H9 (cell line): ENCODE measurements around the gene GRB10. TPM values are rescaled to one million over a fixed set of nuclear protein-coding genes. Genes with fewer than 3 reads are reported as not detected.

ENCODE experiments used
- DNase-seq: peaks from one replicate; pipeline ENCODE4 v3.0.0-alpha.2; 2017
- H2AFZ ChIP-seq: one replicate; pipeline ENCODE4 v1.6.1; 2013; ENCODE audit warnings: mild to moderate bottlenecking, low read length, control low read depth, moderate library complexity
- H2AK5ac ChIP-seq: 2 replicates; pipeline ENCODE4 v1.6.1; 2013; ENCODE audit warnings: low read length, control low read depth, mixed read lengths; ENCODE audit not compliant: insufficient read length
- H2BK120ac ChIP-seq: one replicate; pipeline ENCODE4 v1.6.1; 2013; ENCODE audit warnings: low read depth, mild to moderate bottlenecking, low read length, control low read depth, inconsistent platforms; ENCODE audit not compliant: poor library complexity, severe bottlenecking
- H2BK12ac ChIP-seq: 2 replicates; pipeline ENCODE4 v1.6.1; 2013; ENCODE audit warnings: low read length, control low read depth, mixed read lengths, low read depth; ENCODE audit not compliant: insufficient read length
- H2BK15ac ChIP-seq: 2 replicates; pipeline ENCODE4 v1.6.1; 2013; ENCODE audit warnings: low read depth, low read length, control low read depth
- H2BK20ac ChIP-seq: one replicate; pipeline ENCODE4 v1.6.1; 2013; ENCODE audit warnings: low read depth, mild to moderate bottlenecking, low read length, control low read depth, inconsistent platforms; ENCODE audit not compliant: poor library complexity, severe bottlenecking
- H2BK5ac ChIP-seq: 2 replicates; pipeline ENCODE4 v1.6.1; 2013; ENCODE audit warnings: low read length, control low read depth, mixed read lengths; ENCODE audit not compliant: insufficient read length
- H3K14ac ChIP-seq: 2 replicates; pipeline ENCODE4 v1.6.1; 2013; ENCODE audit warnings: low read length, control low read depth; ENCODE audit not compliant: insufficient read depth
- H3K18ac ChIP-seq: 2 replicates; pipeline ENCODE4 v1.6.1; 2013; ENCODE audit warnings: low read depth, mild to moderate bottlenecking, mixed read lengths, low read length, control low read depth; ENCODE audit not compliant: insufficient read length
- H3K23ac ChIP-seq: 2 replicates; pipeline ENCODE4 v1.6.1; 2013; ENCODE audit warnings: low read length, control low read depth, mixed read lengths, low read depth; ENCODE audit not compliant: insufficient read length
- H3K23me2 ChIP-seq: 2 replicates; pipeline ENCODE4 v1.6.1; 2013; ENCODE audit warnings: low read depth, mild to moderate bottlenecking, mixed read lengths, low read length, control low read depth; ENCODE audit not compliant: insufficient read length, poor library complexity, severe bottlenecking
- H3K27ac ChIP-seq: 2 replicates; pipeline ENCODE4 v1.5.1; 2013; ENCODE audit warnings: low read length, control low read depth, mixed read lengths, low read depth; ENCODE audit not compliant: insufficient read length
- H3K27me3 ChIP-seq: 2 replicates; pipeline ENCODE4 v1.6.1; 2013; ENCODE audit warnings: low read length, control low read depth, inconsistent platforms; ENCODE audit not compliant: insufficient read depth
- H3K4ac ChIP-seq: 2 replicates; pipeline ENCODE4 v1.6.1; 2013; ENCODE audit warnings: low read depth, mild to moderate bottlenecking, control low read depth, inconsistent platforms, low read length, moderate library complexity
- H3K4me1 ChIP-seq: 2 replicates; pipeline ENCODE4 v1.6.1; 2013; ENCODE audit warnings: low read length, control low read depth, inconsistent platforms; ENCODE audit not compliant: insufficient read depth
- H3K4me2 ChIP-seq: 2 replicates; pipeline ENCODE4 v1.6.1; 2013; ENCODE audit warnings: low read length, control low read depth, mixed read lengths; ENCODE audit not compliant: insufficient read length, insufficient read depth
- H3K56ac ChIP-seq: 2 replicates; pipeline ENCODE4 v1.6.1; 2013; ENCODE audit warnings: low read depth, mild to moderate bottlenecking, mixed read lengths, low read length, control low read depth; ENCODE audit not compliant: insufficient read length
- H3K79me1 ChIP-seq: 2 replicates; pipeline ENCODE4 v1.6.1; 2013; ENCODE audit warnings: low read depth, mild to moderate bottlenecking, moderate library complexity, low read length, control low read depth, inconsistent platforms; ENCODE audit not compliant: insufficient read depth, poor library complexity, severe bottlenecking
- H3K79me2 ChIP-seq: 2 replicates; pipeline ENCODE4 v1.6.1; 2013; ENCODE audit warnings: low read length, control low read depth, inconsistent platforms; ENCODE audit not compliant: insufficient read depth
- H3K9ac ChIP-seq: 2 replicates; pipeline ENCODE4 v1.6.1; 2013; ENCODE audit warnings: low read length, control low read depth, mixed read lengths; ENCODE audit not compliant: insufficient read length; ENCODE audit errors: extremely low read depth
- H3K9me3 ChIP-seq: one replicate; pipeline ENCODE4 v1.6.1; 2013; ENCODE audit warnings: low read depth, low read length, inconsistent platforms; ENCODE audit not compliant: control insufficient read depth
- H3T11ph ChIP-seq: one replicate; pipeline ENCODE4 v1.6.1; 2013; ENCODE audit warnings: mild to moderate bottlenecking, low read length, control low read depth, inconsistent platforms
- H4K20me1 ChIP-seq: one replicate; pipeline ENCODE4 v1.6.1; 2013; ENCODE audit not compliant: control insufficient read depth, insufficient read length, insufficient read depth
- H4K5ac ChIP-seq: 2 replicates; pipeline ENCODE4 v1.6.1; 2013; ENCODE audit warnings: low read depth, mild to moderate bottlenecking, mixed read lengths, low read length, control low read depth; ENCODE audit not compliant: insufficient read length
- H4K8ac ChIP-seq: replicated peaks from 2 replicates; pipeline ENCODE4 v1.6.1; 2013; ENCODE audit warnings: low read length, control low read depth, mixed read lengths, low read depth; ENCODE audit not compliant: insufficient read length
- H4K91ac ChIP-seq: 2 replicates; pipeline ENCODE4 v1.6.1; 2013; ENCODE audit warnings: low read depth, mild to moderate bottlenecking, moderate library complexity, mixed read lengths, low read length, control low read depth; ENCODE audit not compliant: insufficient read length
- H3K27ac Mint-ChIP-seq, 3 experiments: 2 replicates in 2 of 3; 3 replicates in 1 of 3; pipeline ENCODE4 v1.8.0; 2020 to 2021; ENCODE audit warnings: mixed read lengths in 3 of 3, mild to moderate bottlenecking in 1 of 3, moderate library complexity in 1 of 3
- H3K27me3 Mint-ChIP-seq: 2 replicates; pipeline ENCODE4 v1.8.0; 2021; ENCODE audit warnings: low read depth, mild to moderate bottlenecking, moderate library complexity, mixed read lengths
- H3K36me3 Mint-ChIP-seq, 3 experiments: 2 replicates in 2 of 3; 3 replicates in 1 of 3; pipeline ENCODE4 v1.8.0; 2020 to 2021; ENCODE audit warnings: low read depth in 3 of 3, mixed read lengths in 3 of 3; ENCODE audit not compliant: insufficient read depth in 1 of 3
- H3K4me1 Mint-ChIP-seq, 2 experiments: 2 replicates each; pipeline ENCODE4 v1.8.0; 2020; ENCODE audit warnings: mixed read lengths in 2 of 2
- H3K4me3 Mint-ChIP-seq, 2 experiments: 2 replicates in 1 of 2; 3 replicates in 1 of 2; pipeline ENCODE4 v1.8.0; 2020 to 2021; ENCODE audit warnings: mild to moderate bottlenecking in 2 of 2, mixed read lengths in 2 of 2, moderate library complexity in 1 of 2
- H3K9me3 Mint-ChIP-seq, 2 experiments: 2 replicates in 1 of 2; 3 replicates in 1 of 2; pipeline ENCODE4 v1.8.0; 2020; ENCODE audit warnings: mild to moderate bottlenecking in 2 of 2, mixed read lengths in 2 of 2, moderate library complexity in 1 of 2
- WGBS: extraction: QIAGEN DNeasy Blood & Tissue Kit; methylation state at CpG from one replicate; pipeline ENCODE4 v1.1.7; 2013; ENCODE audit warnings: missing lambda C conversion rate, low lambda C conversion rate, mixed read lengths; ENCODE audit not compliant: insufficient read length; ENCODE audit errors: extremely low coverage; 5-methylcytosine and 5-hydroxymethylcytosine counted together
- total RNA-seq: library from RNA; stranded (reverse); gene quantifications from 2 replicates; pipeline ENCODE4 v1.2.1, GENCODE V29; 2021
- TF ChIP-seq, protein P1 (sequence below): fragments of 200-600 bp; sonication (generic); conservative IDR thresholded peaks from 3 replicates; pipeline ENCODE4 v1.8.0; 2021; ENCODE audit warnings: antibody characterized with exemption, mild to moderate bottlenecking

Gene GRB10
- total RNA-seq, 1 experiment from 2014 or later, result 108 TPM

DNA sequence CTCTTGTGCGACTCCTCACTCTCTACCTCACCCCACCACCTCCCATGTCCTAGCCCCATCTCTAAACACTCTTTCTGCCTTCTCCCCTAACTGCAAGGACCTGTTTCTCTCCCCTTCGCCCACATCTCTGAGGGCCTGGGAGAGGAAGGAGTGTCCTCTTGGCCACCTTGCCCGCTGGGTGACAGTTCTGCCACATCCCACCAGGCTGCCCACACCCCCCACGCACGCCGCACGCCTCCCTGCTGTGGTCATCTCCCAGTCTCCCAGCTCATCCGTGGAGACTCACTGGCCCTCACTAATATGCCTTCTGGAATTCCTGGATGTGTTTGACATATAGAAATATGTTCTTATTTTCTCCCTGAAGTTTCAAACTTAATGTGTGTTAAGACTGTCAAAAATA, 48.5 kb downstream of the GRB10 start:
- H2AFZ ChIP-seq, result no peak overlapping the region
- no peaks in the 10 kb centered on the region for H3K23me2 ChIP-seq
- H3K27ac Mint-ChIP-seq, result peak overlapping the region in 1 of 3 experiments; percentile 10; a peak in 2 of 7 replicates
- H3K4me1 ChIP-seq, result no peaks in the 10 kb centered on the region
- H3K4ac ChIP-seq, result no peak overlapping the region
- H3K9ac ChIP-seq, result no peak overlapping the region
- H2AK5ac ChIP-seq, result no peak overlapping the region
- TF ChIP-seq, protein P1, sequence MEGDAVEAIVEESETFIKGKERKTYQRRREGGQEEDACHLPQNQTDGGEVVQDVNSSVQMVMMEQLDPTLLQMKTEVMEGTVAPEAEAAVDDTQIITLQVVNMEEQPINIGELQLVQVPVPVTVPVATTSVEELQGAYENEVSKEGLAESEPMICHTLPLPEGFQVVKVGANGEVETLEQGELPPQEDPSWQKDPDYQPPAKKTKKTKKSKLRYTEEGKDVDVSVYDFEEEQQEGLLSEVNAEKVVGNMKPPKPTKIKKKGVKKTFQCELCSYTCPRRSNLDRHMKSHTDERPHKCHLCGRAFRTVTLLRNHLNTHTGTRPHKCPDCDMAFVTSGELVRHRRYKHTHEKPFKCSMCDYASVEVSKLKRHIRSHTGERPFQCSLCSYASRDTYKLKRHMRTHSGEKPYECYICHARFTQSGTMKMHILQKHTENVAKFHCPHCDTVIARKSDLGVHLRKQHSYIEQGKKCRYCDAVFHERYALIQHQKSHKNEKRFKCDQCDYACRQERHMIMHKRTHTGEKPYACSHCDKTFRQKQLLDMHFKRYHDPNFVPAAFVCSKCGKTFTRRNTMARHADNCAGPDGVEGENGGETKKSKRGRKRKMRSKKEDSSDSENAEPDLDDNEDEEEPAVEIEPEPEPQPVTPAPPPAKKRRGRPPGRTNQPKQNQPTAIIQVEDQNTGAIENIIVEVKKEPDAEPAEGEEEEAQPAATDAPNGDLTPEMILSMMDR, result no peak
- H3K4me1 Mint-ChIP-seq, result peaks cover 5 to 26% of the 10 kb centered on the region in 2 experiments
- H4K8ac ChIP-seq, result no peak overlapping the region
- H3K79me2 ChIP-seq, result peaks cover 24% of the 10 kb centered on the region; the same call in 1 of the 2 replicates
- no peak overlapping the region for H3K27ac ChIP-seq
- H2BK12ac ChIP-seq, result no peak overlapping the region
- no peak overlapping the region for H3K56ac ChIP-seq
- no peak overlapping the region; the same call in 1 of the 2 replicates for H3K14ac ChIP-seq
- no peak overlapping the region for H4K91ac ChIP-seq
- H2BK120ac ChIP-seq, result no peak overlapping the region
- H3K27me3 ChIP-seq, result no peaks in the 10 kb centered on the region
- no peaks in the 10 kb centered on the region for H4K20me1 ChIP-seq
- no CpG with 5 or more reads among the region's 8 CpGs for WGBS
- peaks cover 16 to 22% (median 20%) of the 10 kb centered on the region in 3 experiments; a peak in 6 of 7 replicates for H3K36me3 Mint-ChIP-seq
- no peak overlapping the region for H4K5ac ChIP-seq
- no peak overlapping the region for H3K18ac ChIP-seq
- no peaks in the 10 kb centered on the region for H3K9me3 ChIP-seq
- no peak for DNase-seq
- H2BK20ac ChIP-seq, result no peak overlapping the region
- H2BK15ac ChIP-seq, result no peak overlapping the region
- no peak overlapping the region for H3K4me3 Mint-ChIP-seq
- no peaks in the 10 kb centered on the region for H3K27me3 Mint-ChIP-seq
- H3K4me2 ChIP-seq, result no peak overlapping the region
- no peak overlapping the region for H3K23ac ChIP-seq
- H3K79me1 ChIP-seq, result peaks cover 15% of the 10 kb centered on the region
- H3K9me3 Mint-ChIP-seq, result peaks cover 0 to 9% of the 10 kb centered on the region in 2 experiments; a peak in 1 of 5 replicates
- no peak overlapping the region for H2BK5ac ChIP-seq
- H3T11ph ChIP-seq, result no peak overlapping the region
